HG03520 (cell line): ENCODE data around the gene CHMP4A.
A peak's percentile ranks its signal among the peaks of the same experiment; 100 is the strongest.
"Not testable (repeated sequence)": the region's sequence is repeated elsewhere in the genome, so short reads cannot be mapped to it uniquely, and the experiment has no call there.

Source experiments
- ATAC-seq: cut with Tn5 transposase; IDR thresholded peaks from one replicate; pipeline ENCODE4 v1.9.1; 2021; ENCODE audit warnings: mild to moderate bottlenecking, moderate library complexity; ENCODE audit not compliant: unreplicated experiment

CHMP4A gene

DNA sequence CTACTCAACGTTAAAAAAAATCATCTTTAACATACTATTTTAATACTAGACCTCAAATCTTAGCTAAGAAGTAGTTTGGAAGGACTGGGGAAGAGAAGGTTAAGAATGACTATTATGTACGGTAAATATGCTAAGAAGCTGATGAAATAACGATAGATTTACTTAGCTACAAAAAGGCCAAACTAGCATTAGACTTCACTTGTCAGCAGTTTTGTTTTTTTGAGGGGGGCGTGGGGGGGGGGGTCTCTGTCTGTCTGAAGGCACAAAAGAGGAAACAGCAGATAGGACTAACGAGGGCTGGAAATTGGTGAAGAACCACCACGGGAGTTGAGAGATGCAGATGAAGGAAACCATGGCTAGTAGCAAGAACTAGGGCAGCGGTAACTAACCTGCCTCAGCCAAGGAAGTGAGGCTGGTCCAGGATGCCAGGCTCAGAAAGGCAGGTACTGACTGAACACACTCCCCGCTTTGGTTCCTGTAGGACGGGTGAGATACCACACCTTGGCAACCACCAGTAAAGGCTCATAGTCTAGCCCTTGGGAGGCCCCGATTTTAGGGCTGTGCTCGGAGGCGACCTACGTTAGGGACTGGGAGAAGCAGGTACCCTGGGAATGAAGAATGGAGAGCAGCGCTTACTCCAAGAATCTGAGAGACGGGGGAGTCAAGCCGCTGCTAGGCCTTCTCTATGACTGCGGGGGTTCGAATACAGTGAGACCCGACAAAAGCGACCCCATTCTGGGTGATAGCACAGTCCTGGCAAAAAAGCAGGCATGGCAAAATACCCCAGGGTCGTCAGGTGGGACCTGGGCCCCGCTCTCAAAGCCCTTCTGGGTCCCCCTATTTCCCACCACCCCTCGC is 18.2 kb upstream of the CHMP4A start:
- ATAC-seq: no peak

DNA sequence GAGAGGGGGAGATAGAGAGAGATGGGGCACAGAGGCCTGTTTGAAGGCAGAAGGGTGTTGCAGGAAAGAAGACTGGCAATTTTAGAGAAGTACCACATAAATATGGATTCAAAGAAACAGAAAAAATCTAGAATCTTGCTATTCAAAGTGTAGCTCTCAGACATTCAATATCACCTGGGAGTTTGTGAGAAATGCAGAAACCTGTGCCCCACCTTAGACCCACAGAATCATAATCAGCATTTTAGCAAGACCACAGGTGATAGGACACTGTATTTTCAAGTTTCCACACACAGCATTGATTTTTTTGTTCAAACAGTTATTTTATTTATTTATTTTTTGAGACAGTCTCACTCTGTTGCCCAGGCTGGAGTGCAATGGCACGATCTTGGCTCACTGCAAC is 15.6 kb upstream of the CHMP4A start:
- ATAC-seq: no peak

DNA sequence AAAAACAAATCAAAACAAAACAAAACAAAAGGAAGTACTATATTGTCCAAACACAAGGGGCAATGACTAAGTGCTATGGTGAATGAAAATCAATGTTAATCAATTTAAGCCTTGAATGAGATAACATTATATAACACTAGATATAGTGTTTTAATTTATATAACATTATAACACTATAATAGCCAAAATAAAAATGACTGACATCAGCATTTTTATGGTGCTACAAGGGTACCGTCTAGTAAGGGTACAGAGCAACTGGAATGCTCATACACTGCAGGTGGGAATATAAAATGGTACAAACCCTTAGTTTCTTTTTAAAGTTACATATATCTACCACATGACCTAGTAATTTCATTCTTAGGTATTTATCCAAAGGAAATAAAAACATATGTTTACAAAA is 13.2 kb upstream of the CHMP4A start:
- no peak for ATAC-seq

DNA sequence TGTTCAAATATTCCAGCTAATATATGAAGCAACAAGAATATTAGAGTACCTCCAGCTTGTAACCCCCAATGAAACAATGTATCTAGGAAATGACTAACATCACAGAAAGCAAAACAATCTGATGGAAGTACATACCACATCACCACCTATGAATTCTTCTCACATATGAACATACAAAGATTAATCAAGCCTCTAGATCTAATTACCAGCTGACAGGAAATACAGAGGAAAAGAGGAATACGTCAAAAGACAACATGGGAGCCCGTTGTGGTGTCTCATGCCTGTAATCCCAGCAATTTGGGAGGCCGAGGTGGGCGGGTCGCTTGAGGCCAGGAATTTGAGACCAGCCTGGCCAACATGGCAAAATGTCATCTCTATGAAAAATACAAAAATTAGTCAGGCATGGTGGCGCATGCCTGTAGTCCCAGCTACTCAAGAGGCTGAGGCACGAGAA is 11.4 kb upstream of the CHMP4A start:
- ATAC-seq: no peak

DNA sequence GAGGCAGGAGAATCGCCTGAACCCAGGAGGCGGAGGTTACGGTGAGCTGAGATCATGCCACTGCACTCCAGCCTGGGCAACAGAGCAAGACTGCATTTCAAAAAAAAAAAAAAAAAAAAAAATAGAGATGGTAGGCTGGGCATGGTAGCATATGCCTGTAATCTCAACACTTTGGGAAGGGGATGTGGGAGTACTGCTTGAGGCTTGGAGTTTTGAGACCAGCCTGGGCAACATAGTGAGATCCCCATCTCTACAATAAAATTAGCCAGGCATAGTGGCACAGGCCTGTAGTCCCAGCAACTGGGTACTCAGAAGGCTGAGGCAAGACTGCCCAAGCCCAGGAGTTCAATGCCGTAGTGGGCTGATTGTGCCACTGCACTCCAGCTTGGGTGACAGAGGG is 9.7 kb upstream of the CHMP4A start:
- ATAC-seq: not testable (repeated sequence)

DNA sequence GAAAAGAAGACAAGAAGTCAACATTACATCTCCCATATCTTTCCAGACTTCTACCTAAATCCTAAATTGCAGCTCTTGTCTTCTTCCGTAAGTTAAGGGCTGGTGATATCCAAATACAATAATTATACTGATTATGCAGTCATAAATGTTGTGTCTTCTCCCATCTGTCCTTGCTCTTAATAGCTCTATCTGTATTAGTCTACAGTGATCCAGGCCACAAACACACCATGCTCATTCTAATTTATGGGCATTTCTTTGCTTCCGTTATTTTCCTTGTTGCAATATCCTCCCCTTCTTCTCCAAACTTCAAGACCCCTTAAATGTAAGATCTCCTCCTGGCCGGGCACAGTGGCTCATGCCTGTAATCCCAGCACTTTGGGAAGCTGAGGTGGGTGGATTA is 6.2 kb upstream of the CHMP4A start:
- no peak for ATAC-seq

DNA sequence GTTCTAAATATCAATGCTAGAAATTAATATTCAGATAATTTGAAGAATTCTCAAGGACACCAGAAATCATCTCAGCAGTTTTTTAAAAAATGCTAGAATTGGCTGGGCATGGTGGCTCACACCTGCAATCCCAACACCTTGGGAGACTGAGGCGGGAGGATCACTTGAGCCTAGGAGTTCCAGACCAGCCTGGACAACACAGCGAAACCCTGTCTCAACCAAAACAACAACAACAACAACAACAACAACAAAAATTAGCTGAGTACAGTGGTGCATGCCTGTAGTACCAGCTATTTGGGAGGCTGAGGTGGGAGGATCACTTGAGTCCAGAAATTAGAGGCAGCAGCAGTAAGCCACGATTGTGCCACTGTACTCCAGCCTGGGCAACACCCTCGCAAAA is 5.8 kb upstream of the CHMP4A start:
- no peak for ATAC-seq

DNA sequence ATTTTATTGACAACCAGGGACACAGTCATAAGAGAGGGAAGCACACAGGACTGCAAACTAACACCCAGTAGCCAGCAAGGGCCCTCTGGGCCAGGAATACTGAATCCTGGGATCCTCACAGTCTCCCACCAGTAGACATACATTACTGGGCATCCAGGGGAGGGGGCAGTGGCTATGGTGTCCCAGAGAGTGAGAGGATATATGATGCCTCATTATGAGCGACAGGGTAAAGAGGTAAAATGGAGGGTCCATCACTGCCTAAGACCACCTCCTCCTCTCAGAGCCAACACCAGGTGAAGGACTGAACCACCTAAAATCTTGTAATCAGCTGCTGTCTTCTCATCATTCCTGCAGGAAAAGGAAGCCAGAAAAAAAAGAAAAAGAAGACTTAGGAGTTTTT is 3.6 kb upstream of the CHMP4A start:
- ATAC-seq: not testable (repeated sequence)

DNA sequence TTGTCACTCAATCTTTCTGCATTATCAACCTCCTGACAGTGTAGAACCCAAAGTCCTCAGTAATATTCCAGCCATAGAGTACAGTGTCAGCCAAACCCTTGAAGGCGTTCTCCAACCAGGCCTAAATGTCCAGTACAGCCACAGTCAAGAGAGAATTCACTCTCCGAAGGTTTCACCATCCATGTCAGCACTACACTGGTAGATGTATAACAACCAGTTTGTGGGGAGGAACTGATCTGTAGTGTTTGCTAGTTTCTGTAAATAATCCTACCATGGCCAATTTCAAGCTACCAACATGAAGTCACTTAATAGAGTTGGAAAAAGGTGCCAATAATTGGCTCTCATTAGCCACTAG is 3.0 kb upstream of the CHMP4A start:
- ATAC-seq: no peak

DNA sequence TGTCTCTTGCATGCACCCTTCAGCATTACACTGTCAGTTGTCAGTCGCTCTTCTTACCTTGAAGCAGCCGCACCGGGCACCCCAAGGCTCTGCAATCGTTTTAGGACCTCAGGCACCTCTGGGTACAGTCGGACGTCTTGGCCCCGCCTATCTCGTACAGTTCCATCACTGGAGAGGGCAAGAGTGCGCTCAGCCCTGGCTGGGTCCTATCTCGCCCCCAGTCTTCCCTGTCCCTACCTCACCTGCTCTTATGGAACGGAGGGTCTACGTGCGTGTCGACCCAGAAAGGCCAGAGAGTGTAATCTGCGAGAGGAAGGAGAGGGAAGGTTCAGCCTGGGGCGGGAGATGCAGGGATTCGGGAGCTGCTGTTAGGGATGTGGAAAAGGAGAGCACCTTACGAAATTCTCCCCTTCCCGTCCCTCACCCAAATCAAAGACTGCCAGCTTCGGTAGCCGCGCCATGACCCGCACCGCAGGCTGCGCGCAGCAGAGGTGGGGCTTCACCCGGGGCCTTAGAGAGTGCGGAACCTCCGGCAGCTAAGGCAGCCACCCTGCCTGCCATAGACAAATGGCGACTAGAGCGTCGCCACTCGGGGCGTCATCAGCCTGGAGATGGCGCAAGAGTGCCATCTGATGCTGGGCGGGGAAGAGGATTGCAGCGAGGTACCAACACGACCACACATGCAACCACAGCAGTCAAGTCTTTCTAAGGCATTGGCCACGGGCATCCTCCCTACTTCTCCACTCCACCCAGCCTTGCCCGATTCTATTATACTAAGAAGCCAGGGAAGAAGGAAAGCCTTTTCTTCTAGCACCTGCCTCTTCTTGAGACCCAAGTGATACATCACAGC is 2.4 kb upstream of the CHMP4A start, which contains the start of gene MDP1:
Gene MDP1 (minus strand): TSS at position 572 of the 850 bp plus-strand sequence. CDS start 111 bp downstream, at position 461.
- ATAC-seq: peak; percentile 52

DNA sequence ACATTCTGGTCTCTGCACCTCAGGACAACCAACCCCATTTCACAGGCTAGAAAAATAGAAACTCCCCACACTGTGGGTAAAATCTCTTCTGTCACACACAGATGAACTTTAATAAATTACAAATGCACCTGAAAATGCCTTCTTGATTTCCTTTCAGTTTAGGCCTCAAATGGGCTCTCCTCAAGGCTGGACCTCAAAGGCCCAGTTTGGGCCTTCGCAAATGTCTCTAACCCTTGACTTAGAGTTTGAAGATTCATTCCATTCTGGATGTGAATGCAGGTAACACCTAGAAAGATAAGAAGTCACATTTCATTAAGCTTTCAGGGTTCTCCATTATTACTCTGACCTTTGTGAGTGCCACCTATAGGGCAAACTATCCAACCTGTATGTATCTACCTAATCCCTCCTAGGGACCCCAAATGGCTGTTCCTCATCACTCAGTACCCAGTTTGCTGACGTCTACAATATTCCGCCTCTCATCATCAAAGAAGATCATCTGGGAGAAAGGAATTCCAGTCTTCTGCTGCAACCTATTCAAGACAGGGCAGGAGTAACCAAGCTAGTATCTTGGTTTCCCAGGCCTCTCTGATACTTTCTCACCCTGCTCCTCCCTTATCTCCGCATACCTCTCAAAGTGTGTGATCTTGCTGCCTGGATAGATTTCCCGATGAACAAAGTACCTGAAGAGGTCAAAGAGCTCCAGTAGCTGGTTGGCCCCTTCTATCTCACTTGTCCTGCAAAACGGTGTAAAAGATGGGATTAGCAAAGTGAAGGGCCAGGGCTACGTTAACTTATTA is 776 bp upstream of the CHMP4A start:
- no peak for ATAC-seq

DNA sequence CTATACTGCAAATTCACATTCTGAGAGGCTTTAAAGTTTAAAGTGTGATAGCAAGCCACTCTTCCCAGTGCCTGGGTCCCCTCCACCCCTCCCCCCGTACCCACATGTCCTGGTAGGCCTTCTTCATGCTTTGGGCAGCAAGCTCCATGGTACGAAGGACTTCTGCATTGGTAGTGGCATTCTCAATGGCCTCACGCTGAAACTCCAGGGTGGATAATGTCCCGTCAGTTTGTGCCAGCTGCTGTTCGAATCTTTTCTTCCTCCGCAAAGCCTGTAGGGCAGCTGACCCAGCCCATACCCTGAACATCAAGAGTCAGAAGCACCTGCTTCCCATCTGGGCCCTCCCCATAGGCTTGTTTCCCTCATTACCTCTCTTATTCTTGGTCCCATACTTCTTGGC is 2.0 kb downstream of the CHMP4A start:
- no peak for ATAC-seq

DNA sequence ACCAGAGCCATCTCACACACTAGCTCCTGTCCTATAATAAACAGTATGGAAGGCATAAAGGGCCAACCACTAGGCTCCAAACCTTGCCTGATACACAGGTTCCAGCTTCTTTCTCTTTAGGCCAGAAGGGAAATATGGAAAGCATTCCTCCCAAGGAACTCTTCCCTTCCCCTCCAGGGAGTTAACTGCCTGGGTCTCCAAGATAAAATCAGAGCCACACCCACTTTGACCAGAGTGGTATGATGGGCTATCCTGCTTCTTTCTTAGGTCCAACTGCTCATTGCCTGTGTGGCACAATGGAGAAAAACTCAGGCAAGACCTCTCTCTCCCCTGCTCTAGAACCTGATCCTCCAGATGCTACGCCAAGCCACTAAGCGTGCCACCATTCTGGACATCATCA is 5.7 kb downstream of the CHMP4A start:
- ATAC-seq: no peak

DNA sequence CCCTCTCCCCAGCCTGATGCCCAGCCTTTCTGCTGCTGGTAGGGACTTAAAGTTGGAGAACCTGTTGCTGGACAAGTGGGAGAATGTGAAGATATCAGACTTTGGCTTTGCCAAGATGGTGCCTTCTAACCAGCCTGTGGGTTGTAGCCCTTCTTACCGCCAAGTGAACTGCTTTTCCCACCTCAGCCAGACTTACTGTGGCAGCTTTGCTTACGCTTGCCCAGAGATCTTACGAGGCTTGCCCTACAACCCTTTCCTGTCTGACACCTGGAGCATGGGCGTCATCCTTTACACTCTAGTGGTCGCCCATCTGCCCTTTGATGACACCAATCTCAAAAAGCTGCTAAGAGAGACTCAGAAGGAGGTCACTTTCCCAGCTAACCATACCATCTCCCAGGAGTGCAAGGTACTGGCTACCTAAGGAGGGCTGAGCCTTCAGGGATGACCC is 6.2 kb downstream of the CHMP4A start:
- no peak for ATAC-seq

DNA sequence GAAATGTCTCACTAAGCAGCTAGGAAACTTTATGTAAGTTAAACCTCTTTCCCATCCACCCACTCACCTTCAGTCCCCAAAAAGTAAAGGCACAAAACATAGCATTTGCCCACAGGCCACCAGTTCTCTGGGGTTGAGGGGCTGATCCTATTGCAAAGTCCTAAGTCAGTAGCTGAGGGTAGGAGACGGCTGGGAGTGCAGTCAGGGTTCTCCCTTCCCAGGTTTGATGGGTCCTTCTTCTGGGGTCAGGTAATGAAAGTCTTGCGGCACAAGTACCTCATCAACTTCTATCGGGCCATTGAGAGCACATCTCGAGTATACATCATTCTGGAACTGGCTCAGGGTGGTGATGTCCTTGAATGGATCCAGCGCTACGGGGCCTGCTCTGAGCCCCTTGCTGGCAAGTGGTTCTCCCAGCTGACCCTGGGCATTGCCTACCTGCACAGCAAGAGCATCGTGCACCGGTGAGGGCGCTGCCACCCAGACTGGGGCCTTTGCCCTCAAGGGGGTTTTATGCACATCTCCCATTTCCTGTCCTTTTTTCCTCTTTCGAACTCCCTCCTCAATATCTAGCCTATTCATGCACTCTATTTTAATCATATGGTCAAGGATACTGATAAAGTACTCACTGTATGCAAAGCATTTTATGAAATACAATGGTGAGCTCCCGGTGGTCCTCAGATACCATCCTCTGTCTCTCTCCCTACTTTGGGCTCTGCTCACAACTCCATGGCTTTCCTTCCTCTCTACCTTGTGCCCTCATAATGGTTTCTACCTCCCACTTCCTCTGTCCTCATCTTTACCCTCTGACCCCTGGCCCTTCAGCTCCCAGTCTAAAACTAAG is 6.8 kb downstream of the CHMP4A start:
- no peak for ATAC-seq

DNA sequence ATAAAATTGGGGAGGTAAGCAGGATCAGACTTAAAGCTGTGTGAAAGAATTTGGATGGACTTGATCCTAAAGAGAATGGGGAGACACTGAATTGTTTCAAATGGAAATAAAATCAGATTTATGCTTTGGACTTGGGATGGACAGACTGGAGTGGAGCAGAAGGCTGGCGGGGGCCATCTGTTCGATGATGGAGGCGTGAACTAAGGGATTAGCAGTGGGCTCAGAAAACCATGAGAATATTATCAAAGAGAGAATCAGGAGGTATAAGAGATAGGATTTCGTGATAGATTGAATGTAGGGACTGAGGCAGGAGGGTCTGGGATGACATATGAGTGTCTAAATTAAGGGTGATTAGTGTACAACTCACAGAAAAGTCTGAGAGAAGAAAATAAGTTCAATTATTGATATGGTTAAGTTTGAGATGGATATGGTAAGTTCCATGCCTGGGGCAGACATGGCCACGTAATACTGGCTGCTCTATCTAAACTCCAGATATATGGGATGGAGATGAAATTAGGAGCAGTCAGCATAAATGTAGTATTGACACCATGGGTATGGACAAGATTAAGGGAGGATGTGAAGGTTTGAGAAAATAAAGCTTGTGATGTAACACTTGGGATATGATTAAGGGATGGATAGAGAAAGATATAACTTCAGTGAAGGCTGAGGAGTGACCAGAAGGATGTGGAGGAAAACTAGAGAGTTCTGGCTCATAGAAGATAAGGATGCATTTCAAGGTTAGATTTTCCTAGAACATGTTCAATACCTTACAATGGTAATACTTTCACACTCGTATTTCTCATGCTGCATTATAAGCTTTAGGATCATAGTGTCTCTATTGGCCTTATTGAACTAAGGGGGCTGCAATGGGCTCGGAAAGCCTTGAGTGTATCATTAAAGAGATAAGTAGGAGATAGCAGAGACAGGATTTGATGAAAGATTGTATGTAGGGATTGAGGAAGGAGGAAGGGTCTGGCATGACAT is 8.8 kb downstream of the CHMP4A start:
- no peak for ATAC-seq

DNA sequence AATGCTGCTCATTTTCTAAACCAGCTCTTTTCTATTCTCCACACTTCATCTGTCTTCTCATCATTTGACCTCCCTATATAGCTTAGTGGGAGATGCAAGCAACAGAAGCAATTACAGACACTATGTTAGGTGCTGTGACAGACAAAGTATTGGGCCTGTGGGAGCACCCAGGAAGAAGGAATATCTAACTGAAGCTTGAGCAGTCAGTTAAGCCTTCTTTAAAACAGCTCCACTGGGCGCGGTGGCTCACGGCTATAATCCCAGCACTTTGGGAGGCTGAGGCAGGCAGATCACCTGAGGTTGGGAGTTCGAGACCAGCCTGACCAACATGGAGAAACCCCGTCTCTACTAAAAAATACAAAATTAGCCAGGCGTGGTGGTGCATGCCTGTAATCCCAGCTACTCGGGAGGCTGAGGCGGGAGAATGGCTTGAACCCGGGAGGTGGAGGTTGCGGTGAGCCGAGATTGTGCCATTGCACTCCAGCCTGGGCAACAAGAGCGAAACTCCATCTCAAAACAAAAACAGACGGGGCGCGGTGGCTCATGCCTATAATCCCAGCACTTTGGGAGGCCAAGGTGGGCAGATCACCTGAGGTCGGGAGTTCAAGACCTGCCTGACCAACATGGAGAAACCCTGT is 9.9 kb downstream of the CHMP4A start:
- not testable (repeated sequence) for ATAC-seq

DNA sequence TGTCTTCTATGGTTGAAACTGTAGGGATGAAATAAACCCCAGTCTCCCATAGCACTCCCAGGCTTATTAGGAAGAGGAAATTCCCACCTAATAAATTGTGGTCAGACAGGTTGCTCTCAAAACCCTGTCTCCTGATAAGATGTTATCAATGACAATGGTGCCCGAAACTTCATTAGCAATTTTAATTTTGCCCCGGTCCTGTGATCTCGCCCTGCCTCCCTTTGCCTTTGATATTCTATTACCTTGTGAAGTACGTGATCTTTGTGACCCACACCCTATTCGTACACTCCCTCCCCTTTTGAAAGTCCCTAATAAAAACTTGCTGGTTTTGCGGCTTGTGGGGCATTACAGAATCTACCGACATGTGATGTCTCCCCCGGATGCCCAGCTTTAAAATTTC is 10.8 kb downstream of the CHMP4A start:
- not testable (repeated sequence) for ATAC-seq
